NOMO-1 treated with dmso at 0.1 percent for 144 hours (cell line): ENCODE results near the gene TRIM36.
A peak's percentile ranks its signal among the peaks of the same experiment; 100 is the strongest.

ENCODE experiments used
- DNase-seq: peaks from one replicate; lab custom pipeline; 2025; ENCODE audit not compliant: unreplicated experiment; lab: John Stamatoyannopoulos, UW

TRIM36 gene

DNA sequence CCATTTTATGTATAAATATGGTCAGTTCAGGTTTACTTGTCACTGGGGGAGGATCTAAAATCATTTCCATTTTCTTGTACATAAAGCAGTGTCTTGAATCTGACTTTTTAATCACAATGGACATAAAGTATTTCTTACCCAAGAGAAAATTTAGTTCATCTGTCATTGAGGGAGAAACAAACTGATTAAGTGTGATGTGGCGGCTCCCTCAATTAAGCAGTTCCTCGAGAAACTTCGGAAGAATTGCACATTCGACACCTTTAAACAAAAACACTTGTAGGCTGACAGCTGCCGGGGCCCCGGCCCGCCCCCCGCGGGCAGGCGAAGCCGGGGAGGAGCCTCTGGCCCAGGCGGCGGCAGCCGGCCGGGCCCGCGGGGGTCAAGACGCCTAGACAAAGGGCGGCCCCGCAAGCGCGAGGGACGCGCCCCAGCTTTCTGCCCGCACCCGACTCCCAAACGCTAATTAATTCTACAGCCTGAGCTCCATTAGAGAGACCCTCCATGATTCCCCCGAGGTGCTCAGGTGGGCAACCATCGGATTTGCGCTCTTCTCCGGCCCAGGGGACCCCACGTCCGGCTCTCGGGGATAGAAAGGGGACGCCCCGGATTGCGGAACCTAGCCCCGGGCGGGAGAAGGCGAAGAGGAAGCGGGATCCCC is 750 bp downstream of the TRIM36 start:
- DNase-seq = peak; percentile 46

DNA sequence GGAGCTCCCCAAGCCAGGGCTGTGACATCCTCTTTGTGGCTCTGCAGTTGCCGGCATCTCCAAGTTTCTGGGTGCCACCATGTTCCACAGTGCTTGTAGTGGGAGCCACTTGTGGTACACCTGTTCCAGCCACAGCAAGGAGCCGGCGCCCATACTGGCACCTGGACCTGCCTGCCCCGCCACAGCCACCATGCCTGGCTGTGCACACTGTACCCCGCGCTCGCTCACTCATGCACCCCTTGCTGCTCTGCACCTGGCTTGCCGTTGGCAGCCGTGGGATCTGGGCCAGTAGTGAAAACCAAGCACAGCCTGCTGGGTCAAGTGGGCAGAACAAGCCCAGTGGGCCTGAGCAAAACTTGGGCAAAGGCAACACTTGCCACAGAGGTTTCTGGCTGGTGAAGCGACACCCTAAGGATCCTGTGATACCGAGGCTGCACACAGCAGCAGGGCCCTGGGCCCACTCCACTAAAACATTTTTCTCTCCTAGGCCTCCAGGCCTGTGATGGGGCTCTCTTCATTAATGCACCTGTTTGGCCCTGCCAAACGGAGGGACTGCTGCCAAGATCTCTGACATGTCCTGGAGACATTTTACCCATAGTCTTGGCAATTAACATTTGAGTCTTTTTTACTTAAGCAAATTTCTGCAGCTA is 2.8 kb downstream of the TRIM36 start:
- DNase-seq = no peak

DNA sequence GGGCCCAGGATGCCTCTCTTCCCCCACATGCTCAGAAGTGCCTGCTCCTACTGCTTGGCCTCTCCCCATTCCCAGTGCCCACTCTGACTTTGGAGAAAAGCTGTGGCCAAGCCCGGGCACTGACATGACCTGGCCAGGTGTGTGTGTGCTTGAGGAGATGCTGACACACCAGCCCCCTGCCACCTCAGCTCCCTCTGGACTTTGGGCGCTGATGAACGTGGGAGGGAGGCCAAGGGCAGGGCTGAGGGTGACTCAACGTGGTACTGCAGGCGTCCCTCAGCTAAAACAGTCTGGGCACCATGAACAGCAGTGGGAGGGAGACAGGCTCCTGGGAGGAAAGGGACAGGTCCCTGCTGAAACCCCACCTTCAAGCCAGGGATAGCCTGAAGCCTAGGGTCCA is 3.9 kb downstream of the TRIM36 start:
- DNase-seq = no peak

GRCh38 chr5:115160975-115161475 is 8.7 kb downstream of the TRIM36 start:
- DNase-seq = no peak

- DNase-seq = no peak
These were observed 18.4 kb downstream of the TRIM36 start for GRCh38 chr5:115151208-115151805.

- DNase-seq = no peak
These were observed 19.2 kb downstream of the TRIM36 start for GRCh38 chr5:115150512-115150911.

- DNase-seq = no peak
These were observed 22.7 kb downstream of the TRIM36 start for GRCh38 chr5:115147052-115147451.

- DNase-seq = no peak
These were observed 33.4 kb downstream of the TRIM36 start for GRCh38 chr5:115136294-115136693.

GRCh38 chr5:115132465-115132864 is 37.2 kb downstream of the TRIM36 start:
- peak; percentile 7 for DNase-seq

DNA sequence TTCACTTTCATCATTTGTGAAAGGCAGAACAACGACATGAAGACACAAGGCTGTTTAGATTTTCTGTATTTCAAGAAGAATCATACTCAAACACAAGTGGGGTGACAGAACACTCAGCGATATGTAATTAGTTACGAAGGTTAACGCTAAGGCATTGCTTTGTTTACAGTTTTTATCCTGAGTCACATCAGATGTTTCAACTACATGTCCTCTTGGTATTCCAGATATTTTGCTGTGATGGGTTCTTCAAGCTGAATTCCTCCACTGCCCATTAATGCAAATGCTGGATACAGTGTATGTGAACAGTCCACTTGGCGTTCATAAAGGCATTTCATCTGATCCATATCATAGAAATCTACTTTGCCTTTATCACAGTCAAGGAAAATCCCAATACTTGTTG is 43.4 kb downstream of the TRIM36 start:
- DNase-seq = no peak

GRCh38 chr5:115124741-115125140 is 45.0 kb downstream of the TRIM36 start:
- DNase-seq = no peak

- DNase-seq = no peak
These were observed 53.7 kb downstream of the TRIM36 start for GRCh38 chr5:115116001-115116400.

DNA sequence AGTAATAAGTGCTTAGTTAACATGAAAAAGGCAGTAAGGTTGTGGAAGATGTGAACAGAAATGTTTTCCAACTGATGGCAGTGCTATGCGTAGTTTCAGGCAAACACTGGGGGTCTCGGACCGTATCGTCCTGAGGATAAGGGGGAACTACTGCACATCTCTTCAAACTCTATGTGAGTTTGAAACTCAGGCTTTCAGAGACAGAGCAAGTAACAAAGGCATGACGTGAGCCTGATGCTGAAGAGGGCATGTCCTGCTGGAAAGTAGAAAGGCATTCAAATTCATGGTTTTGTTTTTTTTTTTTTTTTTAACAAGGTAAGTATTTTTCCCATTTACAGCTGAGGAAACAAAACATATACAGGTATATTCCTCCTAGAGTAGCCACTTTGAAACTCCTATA is 59.9 kb downstream of the TRIM36 start:
- DNase-seq = no peak

DNA sequence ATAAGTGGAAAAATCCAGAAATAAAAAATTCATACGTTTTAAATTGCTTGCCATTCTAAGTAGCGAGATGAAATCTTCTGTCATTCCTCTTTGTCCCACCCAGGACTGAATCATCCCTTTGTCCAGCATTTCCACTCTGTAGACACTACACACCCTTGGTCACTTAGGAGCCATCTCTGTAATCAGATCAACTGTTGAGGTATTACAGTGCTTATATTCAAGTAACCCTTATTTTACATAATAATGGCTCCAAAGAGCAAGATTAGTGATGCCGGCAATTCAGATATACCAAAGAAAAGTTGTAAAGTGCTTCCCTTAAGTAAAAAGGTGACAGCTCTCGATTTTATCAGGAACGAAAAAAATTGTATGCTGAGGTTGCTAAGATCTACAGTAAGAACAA is 60.4 kb downstream of the TRIM36 start:
- no peak for DNase-seq

DNA sequence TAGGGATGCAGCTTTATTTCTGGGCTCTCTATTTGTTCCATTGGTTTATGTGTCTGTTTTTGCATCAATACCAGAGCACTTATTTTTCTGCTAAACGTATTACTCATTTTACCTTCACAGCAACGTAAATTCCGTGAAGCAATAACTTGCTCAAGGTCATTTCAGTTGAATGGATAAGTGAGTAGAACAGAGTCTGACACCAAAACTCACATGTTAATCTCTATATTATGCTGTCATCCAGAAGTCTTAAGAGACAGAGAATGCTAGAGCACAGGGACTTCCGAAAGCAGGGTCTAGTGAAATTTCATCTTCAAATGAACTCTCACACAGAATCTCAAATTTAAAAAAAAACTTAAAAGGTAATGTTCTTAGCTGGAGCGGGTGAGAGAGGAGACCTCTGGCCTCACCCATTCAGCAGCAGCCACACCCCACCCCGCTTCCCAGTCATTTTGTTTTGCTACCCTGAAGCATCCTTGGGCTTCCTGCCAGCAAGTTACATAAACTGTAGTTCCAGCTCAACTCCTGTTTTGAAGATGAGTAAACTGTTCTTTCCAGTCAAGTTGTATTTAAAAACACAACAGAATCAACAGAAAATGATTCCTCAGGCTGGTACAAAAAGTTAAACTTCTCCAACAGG is 69.3 kb downstream of the TRIM36 start:
- no peak for DNase-seq

DNA sequence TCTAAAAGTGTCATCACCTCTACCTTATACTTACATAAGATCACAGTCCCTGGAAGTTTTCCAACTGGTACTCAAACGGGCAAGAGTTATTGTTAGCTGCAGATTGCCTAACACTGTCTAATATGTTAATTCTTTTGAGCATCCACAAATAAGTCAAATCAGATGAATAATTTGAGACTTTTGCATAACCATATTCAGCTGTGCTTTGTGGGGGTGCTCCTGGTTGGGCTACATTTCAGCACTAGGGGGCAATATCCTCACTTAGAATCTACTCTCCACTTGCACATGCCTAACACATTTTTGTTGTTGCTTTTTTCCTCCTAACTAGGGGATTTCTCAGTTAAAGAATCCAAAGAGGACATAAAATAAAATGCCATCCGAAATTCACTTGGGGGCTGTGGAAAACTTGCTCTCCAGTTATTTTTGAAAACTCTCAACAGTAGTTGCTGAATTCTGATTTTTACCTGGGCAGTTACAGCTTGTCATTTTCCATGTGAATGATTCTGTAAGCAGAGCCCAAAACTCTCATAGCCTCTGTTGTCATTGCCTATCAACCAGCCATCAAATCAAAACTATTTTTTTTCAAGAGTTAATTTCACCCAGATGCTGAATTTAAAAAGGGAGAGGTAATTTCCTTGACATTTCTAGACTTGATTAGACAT is 71.5 kb downstream of the TRIM36 start:
- DNase-seq = no peak

- DNase-seq = no peak
These were observed 72.5 kb downstream of the TRIM36 start for GRCh38 chr5:115097236-115097635.

DNA sequence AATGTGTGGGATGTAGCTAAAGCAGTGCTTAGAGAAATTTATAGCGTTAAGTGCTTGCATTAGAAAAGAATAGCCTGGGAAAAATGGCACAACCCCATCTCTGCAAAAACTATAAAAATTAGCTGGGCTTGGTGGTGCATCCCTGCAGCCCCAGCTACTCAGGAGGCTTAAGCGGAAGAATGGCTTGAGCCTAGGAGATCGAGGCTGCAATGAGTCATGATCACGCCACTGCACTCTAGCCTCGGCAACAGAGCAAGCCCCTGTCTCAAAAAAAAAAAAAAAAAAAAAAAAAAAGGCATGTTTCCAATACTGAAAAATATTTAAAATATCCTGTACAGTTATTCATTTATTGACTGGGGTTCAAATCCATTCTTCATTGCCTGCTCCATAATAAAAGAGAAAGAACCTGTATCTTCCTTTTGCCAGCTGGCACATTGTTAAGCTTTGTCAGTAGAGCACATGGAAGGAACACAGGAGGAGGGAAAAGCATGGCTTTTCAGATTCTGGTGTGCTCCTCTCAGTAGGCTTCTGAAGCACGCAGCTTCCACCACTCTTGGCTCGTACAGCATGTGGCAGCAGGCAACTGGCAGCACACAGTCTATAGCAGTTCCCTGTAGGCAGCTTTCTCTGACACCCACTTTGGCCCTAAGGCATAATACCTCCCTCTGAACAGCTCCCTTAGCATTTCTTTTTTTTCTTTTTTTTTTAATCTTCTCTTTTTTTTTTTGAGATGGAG is 73.5 kb downstream of the TRIM36 start:
- no peak for DNase-seq

DNA sequence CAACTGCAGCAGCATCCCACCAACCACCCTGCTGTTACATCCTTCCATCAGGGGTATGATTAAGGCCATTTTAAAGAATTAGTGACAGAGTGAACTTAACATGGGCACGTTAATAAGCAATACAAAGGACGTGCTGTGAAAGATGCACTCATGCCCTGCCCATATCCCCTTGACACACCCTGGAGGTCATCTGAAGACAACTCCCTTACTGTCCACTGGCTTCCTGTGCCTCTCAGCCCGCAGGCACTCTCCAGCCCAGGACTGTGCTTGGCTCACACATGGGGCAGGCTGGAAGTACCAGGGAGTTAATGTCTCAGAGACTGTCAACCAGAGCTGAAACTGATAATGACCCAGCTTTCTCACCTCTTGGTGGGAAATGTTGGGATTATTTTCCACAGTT is 81.8 kb downstream of the TRIM36 start:
- no peak for DNase-seq

- no peak for DNase-seq
These were observed 83.2 kb downstream of the TRIM36 start for GRCh38 chr5:115086473-115086872.
